ENCODE measurements around the gene NRARP. TPM values are rescaled to one million over a fixed set of nuclear protein-coding genes. Genes with fewer than 3 reads are reported as not detected.
A peak's percentile ranks its signal among the peaks of the same experiment; 100 is the strongest.

Gene NRARP
- total RNA-seq, 1 experiment from 2014 or later, result not detected

GRCh38 chr9:137323531-137324331 lies 21.7 kb upstream of the NRARP start:
- DNase-seq (ENCODE audit: low read depth), result no peak

- DNase-seq (ENCODE audit: low read depth), result no peak
Observed at GRCh38 chr9:137321726-137322361, 19.8 kb upstream of the NRARP start.

- DNase-seq (ENCODE audit: low read depth), result no peak
Observed at GRCh38 chr9:137320555-137321384, 18.7 kb upstream of the NRARP start.

GRCh38 chr9:137319739-137320551 lies 17.9 kb upstream of the NRARP start:
- DNase-seq (ENCODE audit: low read depth), result no peak

- DNase-seq (ENCODE audit: low read depth), result peak; percentile 52
Observed at GRCh38 chr9:137319011-137319738, 17.1 kb upstream of the NRARP start.

GRCh38 chr9:137318602-137319001 lies 16.5 kb upstream of the NRARP start:
- no peak for DNase-seq (ENCODE audit: low read depth)

GRCh38 chr9:137317718-137318511 lies 15.8 kb upstream of the NRARP start:
- DNase-seq (ENCODE audit: low read depth), result no peak

GRCh38 chr9:137317021-137317717 lies 15.1 kb upstream of the NRARP start:
- DNase-seq (ENCODE audit: low read depth), result no peak

GRCh38 chr9:137316012-137316981 lies 14.2 kb upstream of the NRARP start:
- DNase-seq (ENCODE audit: low read depth), result no peak

GRCh38 chr9:137315581-137316011 lies 13.5 kb upstream of the NRARP start:
- DNase-seq (ENCODE audit: low read depth), result no peak

- DNase-seq (ENCODE audit: low read depth), result no peak
Observed at GRCh38 chr9:137314561-137315560, 12.8 kb upstream of the NRARP start.

- DNase-seq (ENCODE audit: low read depth), result no peak
Observed at GRCh38 chr9:137313956-137314560, 12.0 kb upstream of the NRARP start.

GRCh38 chr9:137313326-137313936 lies 11.4 kb upstream of the NRARP start:
- no peak for DNase-seq (ENCODE audit: low read depth)

GRCh38 chr9:137312852-137313325 lies 10.8 kb upstream of the NRARP start:
- no peak for DNase-seq (ENCODE audit: low read depth)

- DNase-seq (ENCODE audit: low read depth), result no peak
Observed at GRCh38 chr9:137311986-137312851, 10.1 kb upstream of the NRARP start.
